Esophagus squamous epithelium (tissue), 5 donors: Measurements from ENCODE around the gene PTPRD. TPM values are rescaled to one million over a fixed set of nuclear protein-coding genes. Genes with fewer than 3 reads are reported as not detected.

Experiments
- DNase-seq: peaks from one replicate; lab custom pipeline; 2025; lab: John Stamatoyannopoulos, UW
- H3K27ac ChIP-seq, 4 donors: fragments of 200-600 bp; sonication (generic); one replicate each; pipeline ENCODE4 v1.5.1; 2016 to 2019; ENCODE audit warnings: mild to moderate bottlenecking in 1 of 4
- H3K27me3 ChIP-seq, 4 donors: fragments of 200-600 bp; sonication (generic); 1 replicate in 3 of 4; 2 replicates in 1 of 4; pipeline versions ENCODE4 v1.5.1 to v1.6.0; 2017 to 2021; ENCODE audit warnings: antibody characterized with exemption in 1 of 4
- H3K36me3 ChIP-seq, 3 donors: fragments of 200-600 bp; sonication (generic); one replicate each; pipeline ENCODE4 v1.5.1; 2016 to 2019
- H3K4me1 ChIP-seq, 3 donors: fragments of 200-600 bp; sonication (generic); one replicate each; pipeline ENCODE4 v1.5.1; 2017 to 2019
- H3K4me3 ChIP-seq, 4 donors: fragments of 200-600 bp; sonication (generic); 1 replicate in 3 of 4; 2 replicates in 1 of 4; pipeline ENCODE4 v1.5.1; 2016 to 2019; ENCODE audit warnings: mild to moderate bottlenecking in 2 of 4, moderate library complexity in 1 of 4
- H3K9me3 ChIP-seq, 3 donors: fragments of 200-600 bp; sonication (generic); one replicate each; pipeline ENCODE4 v1.5.1; 2016 to 2019
- POLR2A ChIP-seq, 4 donors: fragments of 450-650 bp; IDR thresholded peaks; one replicate each; pipeline ENCODE4 v1.6.1; 2017; ENCODE audit warnings: antibody characterized with exemption in 4 of 4, mild to moderate bottlenecking in 4 of 4, moderate library complexity in 3 of 4
- WGBS, 2 donors: methylation state at CpG; one replicate each; pipeline ENCODE4 v1.1.5; 2018; 5-methylcytosine and 5-hydroxymethylcytosine counted together
- intact Hi-C: fragments of 100-400 bp; cut with DNase I; formaldehyde crosslinking; loops from one replicate; pipeline ENCODE4 v1.15.0; 2022
- total RNA-seq, 4 donors: library from RNA; depleted of rRNA; stranded (reverse); fragments of >200 nt; gene quantifications; one replicate each; pipeline ENCODE4 v1.1.0, GENCODE V29; 2016
- TF ChIP-seq, protein P1 (sequence below), 6 experiments: fragments of 450-650 bp in 4 of 6; fragments of 200-600 bp in 2 of 6; sonication (generic) in 2 of 6; IDR thresholded peaks; one replicate each; pipeline ENCODE4 v1.5.1; 2016 to 2019; ENCODE audit warnings: antibody characterized with exemption in 6 of 6, mild to moderate bottlenecking in 4 of 6, moderate library complexity in 4 of 6
- donor health status: DM: yes; HTN: yes; CAD: no.

The PTPRD gene
- total RNA-seq, 4 donors from 2014 or later: 0.23 to 16.3 (median 6.6) TPM

DNA sequence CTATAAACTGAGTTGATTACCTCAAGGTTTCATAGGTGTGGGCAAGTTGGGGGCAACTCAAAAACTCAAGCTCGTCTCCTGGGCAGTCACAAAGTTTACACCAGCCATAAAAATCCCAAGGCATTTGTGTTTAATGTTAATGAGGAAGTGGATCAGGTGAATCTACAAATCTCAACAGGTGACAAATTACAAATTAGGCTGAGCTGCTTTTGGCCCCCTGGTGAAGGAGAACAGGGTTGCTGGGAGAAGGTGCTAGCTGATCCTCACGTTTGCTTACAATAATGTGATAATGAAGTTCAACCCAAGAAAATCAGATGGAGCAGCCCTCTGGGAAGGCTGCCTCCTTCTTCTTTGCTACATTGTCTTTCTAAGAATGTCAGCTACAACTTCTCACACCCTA lies 2324.8 kb downstream of the PTPRD start:
- no peak for DNase-seq
- Histone ChIP-seq H3K4me1 (no peaks in the 10 kb centered on the region), H3K4me3 (no peak overlapping the region), H3K36me3 (no peaks in the 10 kb centered on the region), H3K9me3 (no peaks in the 10 kb centered on the region), H3K27me3 (peaks cover 0 to 5% (median 0%) of the 10 kb centered on the region in 4 donors), H3K27ac (no peak overlapping the region)
- WGBS, 2 donors: 32 to 61% methylated on average over 2 of the region's 2 CpGs
- intact Hi-C loops: no loop called here
- no peak for TF ChIP-seq POLR2A (IDR thresholded peaks at IDR 0.05)
- TF ChIP-seq, protein P1, sequence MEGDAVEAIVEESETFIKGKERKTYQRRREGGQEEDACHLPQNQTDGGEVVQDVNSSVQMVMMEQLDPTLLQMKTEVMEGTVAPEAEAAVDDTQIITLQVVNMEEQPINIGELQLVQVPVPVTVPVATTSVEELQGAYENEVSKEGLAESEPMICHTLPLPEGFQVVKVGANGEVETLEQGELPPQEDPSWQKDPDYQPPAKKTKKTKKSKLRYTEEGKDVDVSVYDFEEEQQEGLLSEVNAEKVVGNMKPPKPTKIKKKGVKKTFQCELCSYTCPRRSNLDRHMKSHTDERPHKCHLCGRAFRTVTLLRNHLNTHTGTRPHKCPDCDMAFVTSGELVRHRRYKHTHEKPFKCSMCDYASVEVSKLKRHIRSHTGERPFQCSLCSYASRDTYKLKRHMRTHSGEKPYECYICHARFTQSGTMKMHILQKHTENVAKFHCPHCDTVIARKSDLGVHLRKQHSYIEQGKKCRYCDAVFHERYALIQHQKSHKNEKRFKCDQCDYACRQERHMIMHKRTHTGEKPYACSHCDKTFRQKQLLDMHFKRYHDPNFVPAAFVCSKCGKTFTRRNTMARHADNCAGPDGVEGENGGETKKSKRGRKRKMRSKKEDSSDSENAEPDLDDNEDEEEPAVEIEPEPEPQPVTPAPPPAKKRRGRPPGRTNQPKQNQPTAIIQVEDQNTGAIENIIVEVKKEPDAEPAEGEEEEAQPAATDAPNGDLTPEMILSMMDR (IDR thresholded peaks at IDR 0.05): no peak

DNA sequence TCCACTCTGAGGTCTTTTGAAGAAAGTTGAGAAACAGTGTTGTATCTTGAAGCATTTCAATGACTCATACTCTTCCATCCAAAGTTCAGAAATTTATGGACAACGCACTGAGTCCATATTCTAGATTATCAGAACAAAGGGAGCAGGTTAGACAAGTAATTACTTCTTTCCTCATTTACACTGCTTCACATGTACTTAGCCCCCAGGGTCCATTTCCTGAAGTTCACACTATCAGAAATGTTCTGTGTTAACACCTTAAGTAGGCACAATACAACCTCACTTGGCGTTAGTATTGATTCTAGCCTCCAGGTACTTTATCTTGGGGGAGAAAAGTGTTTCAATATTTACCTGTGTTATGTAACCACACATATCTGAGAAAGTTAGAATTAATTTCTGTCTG lies 2325.3 kb downstream of the PTPRD start:
- Histone ChIP-seq H3K9me3 (no peaks in the 10 kb centered on the region), H3K27me3 (peaks cover 0 to 5% (median 0%) of the 10 kb centered on the region in 4 donors), H3K4me1 (no peaks in the 10 kb centered on the region), H3K36me3 (no peaks in the 10 kb centered on the region), H3K27ac (no peak overlapping the region), H3K4me3 (no peak overlapping the region)
- no peak for TF ChIP-seq POLR2A (IDR thresholded peaks at IDR 0.05)
- TF ChIP-seq, protein P1 (IDR thresholded peaks at IDR 0.05): no peak
- DNase-seq: no peak
- WGBS, 2 donors: 41 to 44% methylated on average over 2 of the region's 2 CpGs
- intact Hi-C loops: no loop called here

DNA sequence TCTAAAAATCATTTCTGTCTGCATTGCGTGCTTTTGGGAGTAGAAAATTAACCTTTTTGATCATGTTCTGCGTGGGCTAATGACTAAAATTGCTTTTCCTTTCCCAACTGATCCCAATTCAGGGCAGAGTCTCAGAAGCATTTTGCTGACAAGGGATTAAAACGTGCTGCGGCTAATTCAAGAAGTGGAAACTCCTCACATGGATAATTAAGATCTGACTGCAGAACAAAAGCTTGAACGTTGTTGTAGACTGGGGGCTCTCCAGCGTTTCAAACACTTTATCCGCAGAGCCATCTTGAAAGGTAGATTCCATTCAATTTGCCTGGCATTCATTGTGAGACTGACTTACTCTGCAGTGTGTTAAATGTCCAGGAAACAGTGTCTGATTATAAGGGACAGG lies 2327.9 kb downstream of the PTPRD start:
- peaks cover 0 to 5% (median 0%) of the 10 kb centered on the region in 4 donors for H3K27me3 ChIP-seq
- DNase-seq: no peak
- TF ChIP-seq POLR2A (IDR thresholded peaks at IDR 0.05): no peak
- TF ChIP-seq, protein P1 (IDR thresholded peaks at IDR 0.05): no peak
- H3K9me3 ChIP-seq: no peaks in the 10 kb centered on the region
- intact Hi-C loops: no loop called here
- no peak overlapping the region for H3K4me3 ChIP-seq
- no peaks in the 10 kb centered on the region for H3K4me1 ChIP-seq
- H3K27ac ChIP-seq: no peak overlapping the region
- 57 to 70% methylated on average over 7 of the region's 7 CpGs for WGBS, 2 donors
- H3K36me3 ChIP-seq: no peaks in the 10 kb centered on the region

DNA sequence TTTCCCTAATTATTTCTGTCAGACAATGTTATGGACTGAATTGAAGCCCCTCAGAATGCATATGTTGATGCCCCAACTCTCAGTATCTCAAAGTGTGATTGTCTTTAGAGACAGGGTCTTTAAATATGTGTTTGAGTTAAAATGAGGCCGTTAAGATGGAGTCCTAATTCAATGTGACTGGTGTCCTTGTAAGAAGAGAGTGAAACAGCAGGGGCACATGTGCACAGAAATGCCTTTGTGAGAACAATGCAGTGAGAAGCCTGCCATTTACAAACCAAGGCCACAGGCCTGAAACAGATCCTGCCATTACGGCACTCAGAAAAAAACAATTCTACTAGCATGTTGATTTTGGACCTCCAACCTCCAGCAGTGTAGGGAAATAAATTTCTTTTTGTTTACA lies 2330.3 kb downstream of the PTPRD start:
- H3K4me3 ChIP-seq: no peak overlapping the region
- H3K9me3 ChIP-seq: no peaks in the 10 kb centered on the region
- no peak overlapping the region for H3K27ac ChIP-seq
- TF ChIP-seq POLR2A (IDR thresholded peaks at IDR 0.05): no peak
- TF ChIP-seq, protein P1 (IDR thresholded peaks at IDR 0.05): no peak
- WGBS, 2 donors: 70 to 76% methylated on average over 2 of the region's 2 CpGs
- no peaks in the 10 kb centered on the region for H3K4me1 ChIP-seq
- H3K27me3 ChIP-seq: peaks cover 0 to 5% (median 0%) of the 10 kb centered on the region in 4 donors
- H3K36me3 ChIP-seq: no peaks in the 10 kb centered on the region
- no peak for DNase-seq
- intact Hi-C loops: no loop called here

DNA sequence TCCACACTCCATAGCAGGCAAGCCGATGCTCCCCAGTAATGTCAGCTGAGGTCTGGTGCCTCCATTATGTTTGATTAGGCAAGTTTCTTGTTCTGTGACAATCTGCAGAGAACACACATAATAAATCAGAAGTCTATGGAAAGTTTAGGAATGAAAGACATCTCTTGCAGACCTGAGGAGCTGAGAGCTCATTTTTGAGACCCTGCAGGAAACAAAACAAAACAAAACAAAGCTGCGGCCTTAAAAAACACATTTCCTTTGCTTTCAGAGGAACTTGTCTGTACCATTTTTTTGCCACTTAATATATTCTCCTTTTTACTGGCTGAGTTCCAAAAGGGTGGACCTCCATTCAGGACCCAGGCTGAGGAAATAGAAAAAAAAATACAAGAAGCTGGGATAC lies 2332.0 kb downstream of the PTPRD start:
- 67 to 77% methylated on average over 2 of the region's 2 CpGs for WGBS, 2 donors
- Histone ChIP-seq H3K4me3 (no peak overlapping the region), H3K27me3 (peaks cover 0 to 1% (median 0%) of the 10 kb centered on the region in 4 donors), H3K9me3 (peaks cover 0 to 9% (median 4%) of the 10 kb centered on the region in 3 donors), H3K27ac (no peak overlapping the region), H3K36me3 (no peaks in the 10 kb centered on the region), H3K4me1 (no peaks in the 10 kb centered on the region)
- no peak for TF ChIP-seq POLR2A (IDR thresholded peaks at IDR 0.05)
- TF ChIP-seq, protein P1 (IDR thresholded peaks at IDR 0.05): no peak
- intact Hi-C loops: no loop called here
- DNase-seq: no peak
